NCI-H69 (cell line): ENCODE results near the gene CHAMP1.

Experiments used
- DNase-seq: peaks from one replicate; lab custom pipeline; 2025; lab: John Stamatoyannopoulos, UW

Gene CHAMP1, protein sequence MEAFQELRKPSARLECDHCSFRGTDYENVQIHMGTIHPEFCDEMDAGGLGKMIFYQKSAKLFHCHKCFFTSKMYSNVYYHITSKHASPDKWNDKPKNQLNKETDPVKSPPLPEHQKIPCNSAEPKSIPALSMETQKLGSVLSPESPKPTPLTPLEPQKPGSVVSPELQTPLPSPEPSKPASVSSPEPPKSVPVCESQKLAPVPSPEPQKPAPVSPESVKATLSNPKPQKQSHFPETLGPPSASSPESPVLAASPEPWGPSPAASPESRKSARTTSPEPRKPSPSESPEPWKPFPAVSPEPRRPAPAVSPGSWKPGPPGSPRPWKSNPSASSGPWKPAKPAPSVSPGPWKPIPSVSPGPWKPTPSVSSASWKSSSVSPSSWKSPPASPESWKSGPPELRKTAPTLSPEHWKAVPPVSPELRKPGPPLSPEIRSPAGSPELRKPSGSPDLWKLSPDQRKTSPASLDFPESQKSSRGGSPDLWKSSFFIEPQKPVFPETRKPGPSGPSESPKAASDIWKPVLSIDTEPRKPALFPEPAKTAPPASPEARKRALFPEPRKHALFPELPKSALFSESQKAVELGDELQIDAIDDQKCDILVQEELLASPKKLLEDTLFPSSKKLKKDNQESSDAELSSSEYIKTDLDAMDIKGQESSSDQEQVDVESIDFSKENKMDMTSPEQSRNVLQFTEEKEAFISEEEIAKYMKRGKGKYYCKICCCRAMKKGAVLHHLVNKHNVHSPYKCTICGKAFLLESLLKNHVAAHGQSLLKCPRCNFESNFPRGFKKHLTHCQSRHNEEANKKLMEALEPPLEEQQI

DNA sequence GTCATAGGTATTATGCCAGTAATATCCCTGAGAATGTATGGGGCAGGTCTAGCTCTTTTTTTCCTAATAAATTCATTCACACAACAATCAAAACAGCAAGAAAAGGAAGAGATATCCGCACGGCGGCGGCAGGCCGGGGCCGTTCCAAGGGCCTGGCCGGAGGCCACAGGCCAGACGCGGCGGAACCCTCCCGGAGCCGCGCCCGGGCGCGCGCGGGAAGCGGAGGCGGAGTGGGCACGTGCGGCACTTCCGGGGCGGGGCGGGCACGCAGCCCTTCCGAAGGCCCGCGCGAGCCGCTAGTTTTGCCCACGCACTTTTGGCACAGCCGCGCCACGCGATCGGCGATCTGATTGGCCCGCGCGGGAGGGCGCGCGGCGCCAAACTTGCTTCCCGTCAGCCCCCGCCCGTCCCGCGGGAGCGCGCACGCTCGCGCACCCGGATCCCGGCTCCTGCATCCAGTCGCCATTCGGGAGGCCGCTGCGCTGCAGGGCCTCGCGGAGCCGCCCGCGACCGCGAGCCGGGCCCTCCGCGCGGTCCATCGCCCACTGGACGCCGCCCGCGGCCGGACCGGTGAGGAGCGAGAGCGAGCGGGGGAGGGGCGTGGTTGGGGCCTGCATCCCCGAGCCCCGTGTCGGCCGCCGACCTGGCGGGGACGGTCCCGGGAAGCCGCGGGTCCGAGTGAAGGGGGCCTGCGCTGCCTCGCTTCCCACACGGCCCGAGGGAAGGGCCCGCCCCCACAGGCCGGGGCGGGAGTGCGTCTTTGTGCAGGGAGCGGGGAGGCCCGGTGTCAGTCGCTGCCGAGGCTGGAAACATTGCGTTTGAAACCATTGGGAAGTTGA lies at the start of gene CHAMP1:
Gene CHAMP1, plus strand, starts transcription at position 430 of the 839 bp plus-strand sequence. CDS start 9,340 bp downstream, outside the sequence.
- DNase-seq = peak; percentile 100

DNA sequence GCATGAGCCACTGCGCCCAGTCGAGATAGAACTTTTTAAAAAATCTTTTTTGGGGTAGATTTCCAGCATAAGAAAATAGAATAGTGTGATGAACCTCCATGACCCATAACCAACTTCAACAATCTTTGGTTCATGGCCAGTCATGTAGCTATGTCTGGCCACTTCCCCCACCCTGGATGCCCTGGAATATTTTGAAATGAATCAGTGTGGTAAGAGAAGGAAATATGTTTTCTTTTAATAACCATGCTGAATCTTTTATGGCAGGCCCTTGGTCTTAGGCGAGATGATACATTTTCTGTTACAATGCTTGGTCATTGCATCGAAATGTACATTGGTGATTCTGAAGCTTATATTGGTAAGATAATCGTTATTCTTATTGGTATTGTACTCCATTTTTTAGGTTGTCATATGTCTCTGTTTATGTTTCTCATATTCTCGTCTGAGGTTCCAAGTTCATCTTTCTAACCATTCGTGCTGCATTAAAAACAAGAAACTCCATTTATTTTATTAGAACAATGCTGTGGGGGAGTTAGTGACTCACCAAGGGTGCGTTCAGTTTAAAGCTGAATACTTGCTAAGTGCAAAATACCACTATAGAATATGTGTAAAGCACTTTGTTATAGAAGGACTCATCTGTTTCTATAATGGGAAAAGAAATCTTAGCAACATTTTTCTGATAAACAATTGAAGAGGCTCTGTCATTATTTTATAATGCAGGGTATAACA lies 49.3 kb upstream of the CHAMP1 start:
- DNase-seq = no peak

DNA sequence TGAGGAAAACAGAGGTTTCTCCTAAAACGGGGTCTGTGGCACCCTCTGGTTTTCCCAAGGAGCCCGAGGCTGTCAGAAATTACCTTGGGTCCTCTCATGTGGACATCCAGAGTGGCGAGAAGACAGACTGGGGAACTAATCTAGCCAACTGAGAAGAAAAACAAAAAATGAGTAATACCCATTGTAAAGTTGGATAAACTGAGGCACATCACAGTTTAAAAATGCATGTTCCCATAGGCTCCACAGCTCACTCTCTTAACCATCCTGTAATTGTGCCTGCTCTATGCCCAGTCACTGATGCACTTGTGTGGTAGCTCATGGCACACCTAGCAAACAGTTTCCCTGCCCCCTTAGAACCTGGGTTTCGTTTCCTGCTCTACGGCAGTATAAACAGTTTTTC lies 48.1 kb upstream of the CHAMP1 start:
- no peak for DNase-seq

DNA sequence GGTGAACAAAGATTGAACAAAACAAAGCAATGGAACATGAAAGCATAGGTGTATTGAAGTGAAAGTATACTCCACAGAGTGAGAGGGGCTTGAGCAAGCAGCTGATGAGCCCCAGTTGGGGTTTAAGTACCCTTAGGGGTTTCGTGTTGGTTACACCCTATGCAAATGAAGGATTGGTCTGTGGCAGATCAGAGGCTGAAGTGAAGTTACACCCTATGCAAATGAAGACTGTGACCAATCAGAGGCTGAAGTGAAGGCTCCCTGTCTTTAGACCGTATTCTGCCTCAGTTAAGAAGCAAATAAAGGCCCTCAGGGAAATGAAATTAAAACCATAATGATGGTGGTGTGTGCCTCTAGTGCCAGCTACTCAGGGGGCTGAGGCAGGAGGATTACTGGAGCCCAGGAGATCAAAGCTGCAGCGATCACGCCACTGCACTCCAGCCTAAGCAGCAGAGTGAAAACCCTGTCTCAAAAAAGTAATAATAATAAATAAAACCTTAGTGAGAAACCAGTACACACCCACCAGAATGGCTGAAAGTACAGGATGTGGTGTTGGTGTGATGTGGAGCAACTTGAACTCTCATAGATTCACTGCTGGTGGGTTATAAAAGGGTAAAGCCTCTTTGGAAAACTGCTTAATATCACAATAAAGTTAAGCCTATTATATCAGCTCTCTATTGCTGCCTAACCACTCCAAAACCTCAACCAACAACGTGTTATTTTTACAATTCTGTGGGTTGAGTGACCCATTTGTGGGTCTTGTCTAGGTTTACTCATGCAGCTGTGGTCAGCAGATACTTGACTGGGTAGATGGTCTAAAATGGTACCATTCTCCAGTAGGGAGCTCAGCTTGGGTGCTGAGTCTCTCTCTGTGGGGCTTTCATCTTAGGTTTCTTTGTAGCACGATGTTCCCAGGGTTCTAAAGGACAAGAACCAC lies 45.7 kb upstream of the CHAMP1 start:
- DNase-seq = peak; percentile 36

DNA sequence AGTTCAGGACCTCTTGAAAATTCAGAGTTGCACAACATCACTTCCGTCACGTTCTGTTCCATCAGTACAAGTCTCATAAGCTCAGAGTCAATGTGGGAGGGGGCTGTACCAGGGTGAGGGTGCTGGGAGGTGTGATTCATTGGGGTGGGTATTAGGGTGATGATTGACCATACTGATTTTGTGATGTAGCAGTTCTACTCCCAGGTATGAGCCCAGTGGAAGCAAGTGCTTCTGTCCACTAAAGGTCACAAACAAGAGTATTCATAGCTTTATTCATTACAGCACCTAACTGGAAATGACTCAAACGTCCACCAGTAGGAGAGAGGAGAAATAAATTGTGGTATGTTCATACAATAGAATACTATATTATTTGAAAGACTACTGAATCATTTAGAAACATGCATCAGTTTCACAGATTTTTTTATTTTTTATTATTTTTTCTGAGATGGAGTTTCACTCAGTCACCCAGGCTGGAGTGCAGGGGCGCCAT lies 45.0 kb upstream of the CHAMP1 start:
- no peak for DNase-seq

DNA sequence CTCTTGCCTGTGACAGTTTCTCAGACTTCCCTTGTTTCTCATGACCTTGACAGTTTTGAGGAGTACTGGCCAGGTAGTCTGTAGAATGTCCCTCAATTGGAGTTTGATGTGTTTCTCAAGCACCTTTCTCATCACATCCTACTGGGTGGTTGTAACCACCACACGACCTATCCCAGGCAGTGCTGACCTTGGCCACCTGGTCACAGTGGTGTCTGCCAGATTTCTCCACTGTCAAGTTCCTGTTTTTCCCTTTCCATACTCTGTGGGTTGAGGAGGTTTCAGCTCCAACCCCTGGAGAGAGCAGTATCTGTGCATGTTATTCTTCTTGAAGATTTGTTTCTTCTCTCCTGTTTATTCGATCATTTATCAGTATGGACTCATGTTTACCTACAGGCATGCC lies 41.3 kb upstream of the CHAMP1 start:
- no peak for DNase-seq

DNA sequence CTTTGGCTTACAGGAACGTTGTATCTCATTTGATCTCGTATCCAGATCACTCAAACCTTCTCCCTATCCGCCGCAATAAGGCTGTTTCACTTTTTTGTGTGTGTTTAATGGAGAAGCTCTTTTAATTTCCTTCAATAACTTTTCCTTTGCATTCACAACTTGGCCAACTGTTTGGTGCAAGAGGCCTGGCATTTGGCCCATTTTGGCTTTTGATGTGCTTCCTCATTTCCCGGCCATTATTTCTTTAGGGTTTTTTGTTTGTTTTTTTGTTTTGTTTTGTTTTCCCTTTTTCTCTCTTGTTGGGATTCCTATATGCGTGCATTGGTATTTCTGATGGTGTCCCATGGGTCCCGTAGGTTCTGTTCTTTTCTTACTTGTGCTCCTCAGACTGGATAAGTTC lies 39.0 kb upstream of the CHAMP1 start:
- no peak for DNase-seq

DNA sequence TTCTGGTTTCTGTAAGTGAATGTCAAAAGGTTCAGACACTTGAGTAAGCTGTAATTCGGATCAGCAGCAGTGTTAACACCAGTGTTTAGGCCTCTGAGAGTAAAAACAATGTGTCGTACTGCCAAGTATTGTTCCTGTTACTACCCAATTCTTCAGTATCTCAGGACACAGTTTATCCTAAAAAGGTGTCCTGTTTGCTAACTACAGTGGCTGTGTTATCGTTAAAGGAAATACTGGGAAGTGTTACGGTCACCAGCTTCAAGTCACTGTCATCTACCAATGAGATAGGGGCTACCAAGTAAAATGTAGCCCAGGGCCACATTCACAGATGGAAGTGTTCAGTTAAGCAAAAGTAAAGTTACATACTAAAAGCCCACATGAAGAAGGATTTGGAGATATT lies 35.2 kb upstream of the CHAMP1 start:
- no peak for DNase-seq

DNA sequence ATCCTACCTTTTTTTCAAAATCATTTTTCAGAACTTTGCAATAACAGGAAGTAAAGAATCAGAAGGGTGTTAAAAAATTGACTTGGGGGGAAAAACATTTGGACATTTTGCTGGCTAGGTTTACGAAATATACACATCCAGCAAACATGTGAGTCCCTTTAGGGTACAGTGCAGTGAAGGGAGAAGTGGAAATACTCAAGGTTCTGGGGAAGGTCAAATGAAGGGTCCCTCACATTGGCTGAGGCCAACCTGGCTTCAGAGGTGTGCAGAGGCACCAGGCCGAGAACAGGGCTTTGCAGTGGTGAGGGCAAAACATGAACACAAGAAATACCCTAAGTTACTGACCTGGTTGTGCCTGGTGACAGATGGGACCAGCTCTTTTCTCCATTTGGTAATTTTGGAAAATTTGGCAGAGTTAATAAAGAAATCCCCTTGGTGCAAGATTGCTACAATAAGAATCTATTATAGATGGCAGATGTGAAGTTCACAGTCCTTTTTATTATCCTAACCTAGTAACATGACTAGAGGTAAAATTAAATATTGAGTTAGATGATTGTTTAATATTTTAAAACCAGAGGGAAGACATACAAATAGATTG lies 34.4 kb upstream of the CHAMP1 start:
- peak; percentile 33 for DNase-seq

DNA sequence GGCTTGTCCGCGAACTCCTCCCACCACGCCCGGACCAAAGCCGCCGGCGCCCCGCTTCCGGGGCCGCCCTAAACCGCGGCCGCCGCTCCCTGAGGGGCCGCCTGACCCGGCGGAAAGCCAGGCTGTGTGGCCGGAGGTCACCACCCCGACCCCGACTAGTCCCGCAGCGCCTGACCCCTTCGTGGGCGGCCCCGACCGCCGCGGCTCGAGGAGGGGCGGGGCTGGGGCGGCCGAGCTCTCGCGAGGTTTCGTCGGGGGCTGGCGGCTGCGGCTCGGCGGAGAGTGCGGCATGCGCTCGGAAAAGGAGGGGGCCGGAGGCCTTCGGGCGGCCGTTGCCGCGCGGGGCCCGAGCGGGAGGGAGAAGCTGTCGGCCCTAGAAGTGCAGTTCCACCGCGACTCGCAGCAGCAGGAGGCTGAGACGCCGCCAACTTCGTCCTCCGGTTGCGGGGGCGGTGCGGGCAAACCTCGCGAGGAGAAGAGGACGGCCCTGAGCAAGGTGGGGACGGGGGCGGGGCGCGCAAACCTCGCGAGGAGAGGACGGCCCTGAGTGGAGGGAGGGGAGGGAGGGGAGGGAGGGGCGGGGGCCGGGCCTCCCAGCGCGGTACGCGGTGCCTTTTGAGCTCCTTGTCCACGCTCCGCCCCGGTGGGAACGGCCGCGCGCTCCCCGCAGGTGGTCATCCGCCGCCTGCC lies 32.8 kb upstream of the CHAMP1 start, which contains the start of gene UPF3A:
Gene UPF3A, plus strand, starts transcription at position 251 of the 690 bp plus-strand sequence. Its CDS starts 39 bp downstream, at position 290.
- peak; percentile 99 for DNase-seq

DNA sequence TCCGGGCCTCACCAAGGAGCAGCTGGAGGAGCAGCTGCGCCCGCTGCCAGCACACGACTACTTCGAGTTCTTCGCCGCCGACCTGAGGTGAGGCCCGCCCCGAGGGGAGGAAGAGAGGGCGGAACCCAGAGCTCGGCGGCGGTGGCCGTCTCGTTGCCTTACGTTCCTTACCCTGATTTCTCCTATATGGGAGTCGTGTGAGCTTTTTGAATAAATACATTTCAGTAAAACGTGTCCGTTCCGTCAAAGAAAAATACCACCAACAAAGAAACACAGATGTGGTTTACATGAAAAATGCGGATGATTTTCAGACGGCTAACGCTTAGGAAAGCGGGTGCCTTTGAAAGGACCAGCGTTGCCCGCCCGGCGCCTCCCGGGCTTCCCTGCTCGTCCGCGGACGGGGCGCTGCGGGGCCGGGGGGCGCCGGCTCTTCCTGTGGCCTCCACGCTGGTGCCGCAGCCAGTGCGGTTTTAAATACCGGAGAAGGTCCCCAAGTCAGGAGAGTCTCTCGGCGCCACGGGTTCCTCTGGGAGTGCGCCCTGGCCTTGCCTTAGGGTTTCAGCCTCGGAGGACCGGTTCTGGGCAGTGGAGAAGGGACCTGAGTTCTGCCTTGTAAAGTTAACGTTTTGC lies 32.1 kb upstream of the CHAMP1 start:
- DNase-seq = peak; percentile 99

DNA sequence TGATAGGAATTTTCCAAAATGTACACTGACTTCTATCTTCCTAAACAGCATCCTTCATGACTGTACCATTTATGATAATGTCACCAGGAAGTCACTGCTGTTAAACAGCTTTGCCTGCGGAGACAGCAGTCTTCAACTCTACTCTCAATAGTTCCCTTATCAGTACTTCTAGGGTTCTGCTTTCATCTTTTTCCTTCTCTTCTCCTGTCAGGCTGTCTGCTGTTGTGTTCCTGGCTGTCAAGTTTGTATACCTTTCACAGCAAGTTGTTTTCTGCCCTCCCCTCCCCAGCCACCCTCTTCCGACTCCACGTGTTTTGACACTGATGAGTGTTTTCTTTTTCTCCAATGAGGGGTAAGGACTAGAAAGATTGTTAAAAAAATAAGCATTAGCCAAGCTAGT lies 30.7 kb upstream of the CHAMP1 start:
- DNase-seq = no peak

DNA sequence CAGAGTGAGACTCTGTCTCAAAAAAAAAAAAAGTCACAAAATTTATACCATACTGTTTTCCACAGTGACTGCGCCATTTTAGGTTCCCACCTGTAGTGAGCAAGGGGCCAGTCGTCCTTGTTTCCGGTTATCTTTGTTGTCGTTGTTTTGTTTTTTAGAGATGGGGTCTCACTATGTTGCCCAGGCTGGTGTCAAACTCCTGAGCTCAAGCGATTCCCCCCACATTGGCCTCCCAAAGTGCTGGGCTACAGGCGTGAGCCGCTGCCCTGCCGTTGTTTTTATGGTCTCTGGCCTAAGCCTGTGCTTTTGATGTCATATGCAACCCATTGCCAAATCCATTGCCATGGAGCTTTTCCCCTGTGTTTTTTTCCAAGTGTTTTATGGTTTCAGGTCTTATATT lies 29.6 kb upstream of the CHAMP1 start:
- DNase-seq = no peak

DNA sequence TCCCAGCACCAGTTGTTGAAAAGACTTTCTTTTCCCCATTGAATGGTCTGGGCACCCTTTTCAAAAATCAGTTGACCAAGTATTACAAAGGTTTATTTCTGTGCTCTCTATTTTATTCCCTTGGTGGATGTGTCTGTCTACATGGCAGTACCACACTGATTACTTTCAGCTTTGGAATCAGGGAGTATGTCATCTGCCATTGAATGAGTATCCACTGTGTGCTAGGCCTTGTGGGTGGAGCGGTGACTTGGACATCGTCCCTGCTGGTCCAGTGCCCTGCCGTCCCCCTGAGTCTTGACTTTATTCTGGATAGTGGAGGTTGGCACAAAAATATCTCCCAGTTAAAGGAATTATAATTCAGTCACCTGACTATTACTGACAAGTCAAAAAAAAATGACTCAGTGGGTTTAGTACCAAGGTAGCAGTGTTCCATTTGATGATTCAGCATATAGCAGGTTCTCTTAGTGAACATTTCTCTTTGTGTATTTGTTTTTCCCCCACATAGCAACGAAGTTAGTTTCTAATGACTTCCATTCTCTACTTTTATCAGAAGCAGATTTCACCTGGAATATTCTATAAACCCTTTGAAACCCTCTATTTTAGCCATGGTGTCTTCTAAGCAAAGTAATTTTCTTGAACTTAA lies 29.0 kb upstream of the CHAMP1 start:
- DNase-seq = no peak

DNA sequence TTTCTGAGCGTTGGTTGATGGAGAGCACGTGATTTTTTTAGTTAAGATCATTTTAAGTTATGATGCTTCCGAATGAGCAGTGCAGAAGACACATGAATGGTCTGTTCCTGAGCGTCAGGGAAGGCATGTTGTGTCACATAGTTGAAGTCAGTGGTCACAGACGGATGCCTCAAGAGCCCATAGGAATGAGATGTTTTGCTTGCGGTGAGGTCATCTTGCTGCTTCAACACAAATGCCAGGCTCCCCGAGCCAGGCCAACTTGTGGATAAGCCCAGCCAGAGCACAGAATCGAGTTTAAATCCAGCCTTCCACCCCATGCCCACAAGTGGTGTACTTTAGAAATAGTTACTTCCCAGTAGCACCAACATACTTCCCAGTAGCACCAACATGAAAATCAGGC lies 27.5 kb upstream of the CHAMP1 start:
- DNase-seq = no peak

DNA sequence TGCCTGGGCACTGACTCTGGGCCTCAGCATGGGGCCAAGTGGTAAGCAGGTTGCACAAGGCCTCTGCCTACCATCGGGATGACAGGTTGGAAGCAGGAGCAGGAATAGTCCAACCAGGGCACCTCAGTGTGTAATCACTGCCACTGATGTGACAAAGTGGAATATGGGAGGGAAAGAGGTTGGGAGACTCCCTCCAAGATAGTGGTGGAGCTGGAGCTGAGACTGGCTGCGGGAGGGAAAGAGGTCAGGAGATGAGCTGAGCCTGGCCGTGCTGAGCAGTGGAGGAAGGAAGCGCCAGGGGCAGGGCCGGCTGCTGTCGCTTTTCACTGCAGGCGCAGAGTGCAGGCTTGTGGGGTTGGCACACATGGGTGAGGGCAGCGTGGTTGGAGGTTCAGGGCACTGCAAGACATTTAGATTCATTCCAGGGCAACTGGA lies 26.1 kb upstream of the CHAMP1 start:
- DNase-seq = no peak

DNA sequence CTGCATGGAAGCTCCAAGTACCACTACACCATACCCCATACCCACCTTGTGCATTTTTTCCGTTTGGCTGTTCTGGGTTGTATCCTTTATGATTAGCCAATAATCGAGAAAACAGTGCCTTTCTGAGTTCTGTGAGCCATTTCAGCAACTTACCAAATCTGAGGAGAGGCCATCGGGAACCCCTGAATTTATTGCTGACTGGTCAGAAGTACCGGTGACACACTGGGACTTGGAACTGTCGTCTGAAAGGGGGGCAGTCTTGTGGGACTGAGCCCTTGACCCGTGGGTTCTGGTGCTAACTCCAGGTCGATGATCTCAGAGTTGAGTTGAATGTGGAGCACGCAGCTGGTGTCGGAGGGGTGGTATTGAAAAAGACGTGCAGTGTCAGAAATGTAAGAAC lies 17.9 kb upstream of the CHAMP1 start:
- DNase-seq = no peak

DNA sequence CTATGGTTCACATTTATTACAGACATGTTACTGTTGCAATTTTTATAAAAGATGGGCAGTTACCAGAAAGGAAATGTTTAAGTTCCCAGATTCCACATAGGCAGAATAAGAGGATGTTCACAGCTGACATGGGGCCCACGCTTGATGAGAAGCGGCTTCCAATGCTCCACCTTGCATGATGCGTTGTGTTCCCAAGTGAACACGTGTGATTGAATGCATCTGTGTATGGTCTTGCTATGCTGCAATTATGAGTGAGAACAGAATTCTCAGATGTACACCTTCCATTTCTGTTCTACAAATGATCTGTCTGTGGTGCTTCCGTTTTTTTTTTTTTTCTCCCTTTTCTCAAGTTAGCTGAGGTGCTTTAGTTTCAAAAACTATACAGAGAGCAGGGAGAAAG lies 17.4 kb upstream of the CHAMP1 start:
- no peak for DNase-seq
